ENCODE measurements around the gene COMMD3.

DNA sequence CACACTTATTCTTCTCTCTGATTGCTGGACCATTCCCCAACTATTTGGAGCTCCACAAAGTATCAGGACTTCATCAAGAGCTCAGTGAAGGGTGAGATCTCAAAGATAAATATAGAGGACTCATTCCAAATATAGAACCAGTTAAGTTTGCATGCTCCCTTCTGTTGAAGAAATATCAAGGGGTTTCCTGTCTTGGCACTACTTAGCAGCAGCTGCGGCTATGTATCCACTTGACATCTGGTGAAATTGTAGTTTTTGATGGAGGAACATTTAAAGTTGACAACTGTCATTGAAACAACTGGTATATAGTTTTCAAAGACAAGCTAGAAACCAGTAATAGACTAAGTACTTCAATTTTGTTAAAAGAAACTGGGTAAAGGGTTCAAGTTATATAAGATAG lies 28.1 kb downstream of the COMMD3 start:
- TF ChIP-seq, protein P1, sequence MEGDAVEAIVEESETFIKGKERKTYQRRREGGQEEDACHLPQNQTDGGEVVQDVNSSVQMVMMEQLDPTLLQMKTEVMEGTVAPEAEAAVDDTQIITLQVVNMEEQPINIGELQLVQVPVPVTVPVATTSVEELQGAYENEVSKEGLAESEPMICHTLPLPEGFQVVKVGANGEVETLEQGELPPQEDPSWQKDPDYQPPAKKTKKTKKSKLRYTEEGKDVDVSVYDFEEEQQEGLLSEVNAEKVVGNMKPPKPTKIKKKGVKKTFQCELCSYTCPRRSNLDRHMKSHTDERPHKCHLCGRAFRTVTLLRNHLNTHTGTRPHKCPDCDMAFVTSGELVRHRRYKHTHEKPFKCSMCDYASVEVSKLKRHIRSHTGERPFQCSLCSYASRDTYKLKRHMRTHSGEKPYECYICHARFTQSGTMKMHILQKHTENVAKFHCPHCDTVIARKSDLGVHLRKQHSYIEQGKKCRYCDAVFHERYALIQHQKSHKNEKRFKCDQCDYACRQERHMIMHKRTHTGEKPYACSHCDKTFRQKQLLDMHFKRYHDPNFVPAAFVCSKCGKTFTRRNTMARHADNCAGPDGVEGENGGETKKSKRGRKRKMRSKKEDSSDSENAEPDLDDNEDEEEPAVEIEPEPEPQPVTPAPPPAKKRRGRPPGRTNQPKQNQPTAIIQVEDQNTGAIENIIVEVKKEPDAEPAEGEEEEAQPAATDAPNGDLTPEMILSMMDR (IDR thresholded peaks at IDR 0.05 in 8 of 11, conservative IDR thresholded peaks at IDR 0.05 in 3 of 11): no peak
- TF ChIP-seq POLR2AphosphoS5 (IDR thresholded peaks at IDR 0.05) (no peak), POLR2A (IDR thresholded peaks at IDR 0.05) (no peak)

All from spleen (tissue), 7 donors.